ENCODE results near the gene WIPF2.
A peak's percentile ranks its signal among the peaks of the same experiment; 100 is the strongest.
"Not testable (repeated sequence)": the region's sequence is repeated elsewhere in the genome, so short reads cannot be mapped to it uniquely, and the experiment has no call there.

WIPF2 gene

GRCh38 chr17:40259505-40259904, 40.4 kb downstream of the WIPF2 start:
- no peak for DNase-seq

- DNase-seq, result no peak
Observed at GRCh38 chr17:40260528-40260927, 41.4 kb downstream of the WIPF2 start.

DNA sequence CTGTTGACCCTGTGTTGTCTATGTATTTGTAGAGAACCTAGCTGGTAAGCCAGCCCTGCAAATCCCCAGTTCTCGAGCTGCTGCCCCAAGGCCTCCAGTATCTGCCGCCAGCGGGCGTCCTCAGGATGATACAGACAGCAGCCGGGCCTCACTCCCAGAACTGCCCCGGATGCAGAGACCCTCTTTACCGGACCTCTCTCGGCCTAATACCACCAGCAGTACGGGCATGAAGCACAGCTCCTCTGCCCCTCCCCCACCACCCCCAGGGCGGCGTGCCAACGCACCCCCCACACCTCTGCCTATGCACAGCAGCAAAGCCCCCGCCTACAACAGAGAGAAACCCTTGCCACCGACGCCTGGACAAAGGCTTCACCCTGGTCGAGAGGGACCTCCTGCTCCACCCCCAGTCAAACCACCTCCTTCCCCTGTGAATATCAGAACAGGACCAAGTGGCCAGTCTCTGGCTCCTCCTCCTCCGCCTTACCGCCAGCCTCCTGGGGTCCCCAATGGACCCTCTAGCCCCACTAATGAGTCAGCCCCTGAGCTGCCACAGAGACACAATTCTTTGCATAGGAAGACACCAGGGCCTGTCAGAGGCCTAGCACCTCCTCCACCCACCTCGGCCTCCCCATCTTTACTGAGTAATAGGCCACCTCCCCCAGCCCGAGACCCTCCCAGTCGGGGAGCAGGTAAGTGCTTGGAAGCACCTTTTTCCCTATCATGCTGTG, 45.5 kb downstream of the WIPF2 start:
- DNase-seq, result no peak

DNA sequence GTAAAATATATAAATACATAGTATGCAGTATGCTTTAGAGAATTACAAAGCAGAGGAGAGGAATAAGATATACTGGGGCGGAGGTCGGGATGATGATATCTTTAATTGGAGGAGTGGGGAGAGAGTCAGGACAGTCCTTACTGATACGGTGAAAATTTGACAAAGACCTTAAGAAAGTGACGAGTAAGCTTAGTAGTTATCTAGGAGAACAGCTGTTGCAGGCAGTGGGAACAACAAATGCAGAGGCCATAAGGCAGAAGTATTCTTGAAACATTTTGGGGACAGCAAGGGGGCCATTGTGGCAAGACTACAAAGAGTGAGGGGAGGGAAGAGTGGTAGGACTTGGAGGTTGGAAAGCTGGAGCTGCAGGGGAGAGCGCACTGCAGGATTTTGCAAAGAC, 46.2 kb downstream of the WIPF2 start:
- no peak for DNase-seq

- no peak for DNase-seq
Observed at GRCh38 chr17:40266882-40267281, 47.8 kb downstream of the WIPF2 start.

GRCh38 chr17:40268141-40268712, 49.1 kb downstream of the WIPF2 start:
- DNase-seq, result no peak

GRCh38 chr17:40278414-40278813, 59.3 kb downstream of the WIPF2 start:
- no peak for DNase-seq

DNA sequence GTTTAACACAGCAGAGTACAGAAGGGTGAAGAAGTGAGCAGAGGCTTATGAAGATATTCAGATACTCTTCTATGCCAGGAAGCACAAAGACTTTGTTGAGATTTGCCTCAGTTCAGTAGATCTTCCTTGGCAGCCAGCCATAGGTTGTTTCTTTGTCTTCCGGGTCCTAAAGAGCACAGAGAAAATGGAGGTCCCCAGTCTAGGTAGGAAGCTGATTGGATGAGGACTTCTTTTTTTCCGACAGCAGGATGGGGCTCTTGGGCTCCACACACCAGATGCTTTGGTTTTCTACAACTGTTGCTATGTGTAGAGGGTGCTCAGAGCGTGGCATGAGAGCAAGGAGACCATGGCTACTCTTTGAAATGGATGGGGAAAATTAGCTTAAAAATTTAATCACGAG, 60.3 kb downstream of the WIPF2 start:
- DNase-seq, result no peak

GRCh38 chr17:40281663-40282062, 62.6 kb downstream of the WIPF2 start:
- DNase-seq, result no peak

- DNase-seq, result no peak
Observed at GRCh38 chr17:40283662-40284061, 64.6 kb downstream of the WIPF2 start.

DNA sequence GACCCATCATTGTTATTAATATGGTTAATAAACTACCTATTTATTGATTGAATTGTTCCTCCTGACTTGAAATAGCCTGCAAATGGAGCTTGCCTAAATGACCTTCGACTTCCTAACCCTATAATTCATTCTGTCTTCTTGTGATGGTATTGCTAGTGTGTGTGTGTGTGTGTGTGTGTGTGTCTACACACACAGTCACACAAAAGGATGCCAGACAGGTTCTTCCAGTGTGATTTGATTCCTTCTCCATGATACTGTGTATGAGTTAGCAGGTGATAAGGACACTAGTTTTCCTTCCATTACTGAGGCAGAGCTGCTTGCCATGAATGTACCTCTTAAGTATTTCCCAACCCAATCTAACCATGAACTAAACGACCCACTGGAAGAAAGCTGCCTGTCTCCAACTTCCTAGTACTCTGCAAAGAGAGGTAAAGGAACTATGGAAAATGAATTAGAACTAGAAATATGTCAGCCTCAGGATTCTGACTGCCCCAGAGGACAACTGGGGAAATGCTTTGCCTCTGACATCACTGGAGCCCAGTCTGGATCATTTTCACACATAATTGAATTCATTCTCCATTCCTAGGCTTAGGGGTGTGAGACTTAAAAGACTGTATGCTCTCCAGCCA, 65.1 kb downstream of the WIPF2 start:
- no peak for DNase-seq

GRCh38 chr17:40286473-40286872, 67.4 kb downstream of the WIPF2 start:
- no peak for DNase-seq

- no peak for DNase-seq
Observed at GRCh38 chr17:40287159-40287493, 68.0 kb downstream of the WIPF2 start.

DNA sequence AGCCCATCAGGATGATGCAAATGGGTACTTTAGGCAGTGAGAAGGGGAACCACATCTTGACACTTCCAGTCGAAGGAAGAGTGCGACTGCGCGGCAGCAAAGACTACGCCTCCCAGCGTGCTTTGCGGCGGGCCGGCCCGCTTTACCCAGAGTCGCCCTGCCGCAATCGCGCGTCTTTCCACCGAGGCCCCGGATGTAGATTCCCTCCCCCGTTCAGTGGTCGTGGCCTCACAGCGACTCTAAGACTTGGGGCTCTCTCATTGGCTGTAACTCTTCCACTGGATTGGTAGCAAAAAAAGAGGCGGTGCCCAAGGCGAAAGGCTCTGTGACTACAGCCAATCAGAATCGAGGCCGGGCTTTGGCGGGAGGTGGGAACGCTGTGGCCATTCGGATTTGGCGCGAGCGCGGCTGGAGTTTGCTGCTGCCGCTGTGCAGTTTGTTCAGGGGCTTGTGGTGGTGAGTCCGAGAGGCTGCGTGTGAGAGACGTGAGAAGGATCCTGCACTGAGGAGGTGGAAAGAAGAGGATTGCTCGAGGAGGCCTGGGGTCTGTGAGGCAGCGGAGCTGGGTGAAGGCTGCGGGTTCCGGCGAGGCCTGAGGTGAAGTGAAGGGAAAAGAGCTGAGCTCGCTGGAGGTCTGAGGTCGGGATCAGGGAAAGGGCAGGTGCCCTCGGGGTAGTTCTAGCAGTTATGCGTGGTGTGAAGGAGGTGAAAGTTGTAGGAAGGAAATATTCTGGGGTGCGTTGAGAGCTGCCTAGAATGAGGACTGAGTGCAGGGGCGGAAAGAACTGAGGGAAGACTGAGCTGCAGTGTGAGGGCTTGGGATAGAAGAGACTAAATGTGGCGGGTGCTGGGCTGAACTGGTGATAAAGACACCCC, 68.6 kb downstream of the WIPF2 start, which contains the start of gene CDC6:
CDC6 (plus strand) TSS at position 386 of the 876 bp plus-strand sequence. CDS start 1,542 bp downstream, outside the sequence.
- peak; percentile 99 for DNase-seq

DNA sequence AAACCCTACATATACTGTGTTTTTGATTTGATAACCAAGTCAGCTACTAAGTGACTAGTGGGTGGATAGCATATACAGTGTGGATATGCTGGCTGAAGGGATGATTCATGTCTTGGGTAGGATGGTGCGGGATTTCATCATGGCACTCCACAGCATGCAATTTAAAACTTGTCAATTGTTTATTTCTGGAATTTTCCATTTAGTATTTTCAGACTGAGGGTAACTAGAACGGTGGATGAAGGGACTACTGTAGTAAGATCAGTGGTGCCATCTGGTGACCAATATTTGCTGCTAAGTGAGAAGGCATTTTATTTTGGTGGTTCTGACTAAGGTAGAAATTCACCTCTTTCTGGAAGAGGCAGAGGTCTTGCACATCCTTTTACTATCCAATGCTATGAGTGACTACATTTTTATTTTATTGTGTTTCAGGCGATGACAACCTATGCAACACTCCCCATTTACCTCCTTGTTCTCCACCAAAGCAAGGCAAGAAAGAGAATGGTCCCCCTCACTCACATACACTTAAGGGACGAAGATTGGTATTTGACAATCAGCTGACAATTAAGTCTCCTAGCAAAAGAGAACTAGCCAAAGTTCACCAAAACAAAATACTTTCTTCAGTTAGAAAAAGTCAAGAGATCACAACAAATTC, 71.7 kb downstream of the WIPF2 start:
- peak; percentile 22 for DNase-seq

- DNase-seq, result no peak
Observed at GRCh38 chr17:40291281-40291664, 72.2 kb downstream of the WIPF2 start.

DNA sequence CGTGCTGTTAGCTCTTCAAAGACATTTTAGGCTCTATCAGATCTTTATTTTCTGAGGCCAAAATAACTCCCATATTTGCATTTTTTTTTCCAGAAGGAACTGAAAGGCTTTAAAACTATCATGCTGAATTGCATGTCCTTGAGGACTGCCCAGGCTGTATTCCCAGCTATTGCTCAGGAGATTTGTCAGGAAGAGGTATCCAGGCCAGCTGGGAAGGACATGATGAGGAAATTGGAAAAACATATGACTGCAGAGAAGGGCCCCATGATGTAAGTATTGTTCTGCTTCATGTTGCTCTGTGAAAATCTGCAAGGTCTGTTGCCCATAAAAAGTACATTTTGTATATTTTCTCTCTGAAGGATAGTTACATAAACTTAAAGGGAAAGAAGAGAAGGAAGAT, 74.3 kb downstream of the WIPF2 start:
- no peak for DNase-seq

DNA sequence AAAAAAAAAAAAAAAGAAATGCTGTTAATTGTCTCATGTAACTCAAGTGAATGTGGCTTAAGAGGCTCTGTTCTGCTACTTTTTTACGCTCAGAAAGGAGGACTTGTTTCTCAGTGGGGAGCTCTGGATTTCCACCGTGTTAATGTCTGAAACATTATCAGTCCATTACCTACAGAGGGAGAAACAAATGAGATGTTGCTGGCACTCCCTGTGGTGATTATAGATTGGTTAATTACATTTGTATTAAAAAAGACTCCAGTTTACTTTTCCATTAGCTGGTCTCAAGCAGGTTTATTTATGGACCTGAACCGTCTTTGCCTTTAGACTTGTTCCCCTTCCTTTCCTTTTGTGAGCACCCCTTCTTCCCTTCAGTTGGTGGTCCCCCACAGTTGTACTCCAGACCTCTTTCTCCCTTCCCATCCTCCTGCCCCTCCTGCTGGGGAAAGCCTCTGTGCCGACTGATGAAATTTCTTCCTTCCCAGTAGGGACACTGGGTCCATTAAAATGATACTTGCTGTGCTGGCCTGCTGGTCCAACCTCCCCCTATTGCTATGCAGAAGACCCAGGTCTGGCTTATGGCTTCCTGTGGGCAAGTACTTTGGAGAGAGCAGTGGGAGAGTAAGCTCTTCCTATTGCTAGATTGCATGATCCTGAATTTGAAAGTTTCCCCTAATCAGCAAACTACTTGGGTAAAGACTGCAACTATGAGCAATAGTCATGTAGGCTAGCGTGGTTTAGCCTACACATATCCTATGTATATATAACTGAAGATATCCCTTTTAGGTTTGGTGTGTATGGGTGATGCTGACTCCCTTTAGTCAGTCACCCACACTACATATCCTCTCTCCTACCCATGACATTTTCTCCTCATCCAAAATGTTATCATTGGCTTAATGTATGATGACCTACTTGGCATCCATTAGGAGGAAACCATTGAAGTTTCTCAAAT, 76.7 kb downstream of the WIPF2 start:
- DNase-seq, result no peak

- no peak for DNase-seq
Observed at GRCh38 chr17:40297511-40297910, 78.4 kb downstream of the WIPF2 start.

DNA sequence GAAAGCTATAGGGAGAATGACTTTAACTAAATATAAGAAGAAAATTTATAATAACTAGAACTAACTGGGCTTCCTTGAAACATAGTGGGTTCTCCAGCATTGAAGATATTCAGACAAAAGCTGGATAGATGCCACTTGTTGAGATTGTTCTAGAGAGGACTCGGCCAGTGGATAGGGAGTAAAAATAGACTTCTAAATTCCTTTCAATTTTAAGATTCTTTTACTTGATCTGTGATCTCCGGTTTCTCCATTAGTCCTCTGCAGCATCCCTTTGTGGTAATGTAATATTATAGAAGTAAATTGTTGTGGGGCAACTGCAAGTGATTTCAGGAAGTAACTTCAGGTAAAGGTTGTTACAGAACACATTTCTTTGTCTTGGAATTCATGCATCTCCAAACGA, 79.6 kb downstream of the WIPF2 start:
- DNase-seq, result no peak

DNA sequence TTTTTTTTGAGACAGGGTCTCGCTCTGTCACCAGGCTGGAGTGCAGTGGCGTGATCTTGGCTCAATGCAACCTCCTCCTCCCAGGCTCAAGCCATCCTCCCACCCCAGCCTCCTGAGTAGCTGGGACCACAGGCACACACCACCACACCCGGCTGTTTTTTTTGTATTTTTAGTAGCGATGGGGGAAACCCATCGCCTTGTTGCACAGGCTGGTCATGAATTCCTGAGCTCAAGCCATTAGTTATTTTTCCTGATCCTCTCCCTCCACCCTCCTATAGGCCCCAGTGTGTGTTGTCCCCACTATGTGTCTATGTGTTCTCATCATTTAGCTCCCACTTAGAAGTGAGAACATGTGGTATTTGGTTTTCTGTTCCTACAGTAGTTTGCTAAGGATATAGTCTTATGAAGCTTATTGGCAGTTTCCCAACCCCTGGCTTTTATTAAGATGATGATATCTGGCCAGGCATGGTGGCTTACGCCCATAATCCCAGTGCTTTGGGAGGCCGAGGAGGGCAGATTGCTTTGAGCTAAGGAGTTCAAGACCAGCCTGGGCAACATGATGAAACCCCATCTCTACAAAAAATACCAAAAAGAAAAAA, 80.2 kb downstream of the WIPF2 start:
- DNase-seq, result not testable (repeated sequence)
